Mucosa of descending colon (tissue), 3 donors: ENCODE results near the gene HSD3B2. TPM values are rescaled to one million over a fixed set of nuclear protein-coding genes. Genes with fewer than 3 reads are reported as not detected.

ENCODE experiments used
- ATAC-seq: fragments of 200-7000 bp; cut with Tn5 transposase; one replicate; pipeline ENCODE4 v1.9.1; 2020; ENCODE audit warnings: mild to moderate bottlenecking, moderate library complexity
- DNase-seq, 3 donors: peaks; one replicate each; pipeline ENCODE4 v3.0.0-alpha.2; 2020
- H3K36me3 ChIP-seq: fragments of 200-600 bp; one replicate; pipeline ENCODE4 v1.8.0; 2021; ENCODE audit warnings: low read depth, mild to moderate bottlenecking
- H3K4me1 ChIP-seq: fragments of 200-600 bp; one replicate; pipeline ENCODE4 v1.8.0; 2021; ENCODE audit warnings: low read depth, mild to moderate bottlenecking
- H3K4me3 ChIP-seq: fragments of 200-600 bp; one replicate; pipeline ENCODE4 v1.8.0; 2021; ENCODE audit warnings: mild to moderate bottlenecking
- H3K9me3 ChIP-seq: fragments of 200-600 bp; one replicate; pipeline ENCODE4 v1.8.0; 2021; ENCODE audit warnings: mild to moderate bottlenecking
- CTCF ChIP-seq: fragments of 200-600 bp; IDR thresholded peaks from one replicate; pipeline ENCODE4 v1.8.0; 2022; ENCODE audit warnings: antibody characterized with exemption, mild to moderate bottlenecking
- intact Hi-C, 2 donors: fragments of 100-400 bp; cut with DNase I in 1 of 2; cut with micrococcal nuclease in 1 of 2; formaldehyde crosslinking; loops; one replicate each; pipeline versions ENCODE4 v1.11.0 to v1.11.1; 2022; cut with DNase I, micrococcal nuclease
- total RNA-seq, 3 donors: library from RNA; stranded (reverse); fragmentation: NEBNext Ultra II Directional in 2 of 3; extraction: Animal tissue kit (Norgen Biotek cat#: 25700) in 2 of 3; gene quantifications; one replicate each; pipeline versions ENCODE4 v1.2.1 to v1.2.4, GENCODE V29; 2021 to 2023
- donor health status: DM: no; HTN: no; CAD: no; lungs with moderate emphysema.
- donor health status: DM: no; HTN: no; CAD: no.
- donor health status: DM: no; HTN: yes; CAD: no.

The HSD3B2 gene
- total RNA-seq, 3 donors from 2014 or later, result 2.3 to 14.7 (median 4.1) TPM

- ATAC-seq, result no peak
- intact Hi-C loops, result no loop called here
- no peak for DNase-seq
- H3K9me3 ChIP-seq, result no peaks in the 10 kb centered on the region
- H3K4me3 ChIP-seq, result no peak overlapping the region
- no peaks in the 10 kb centered on the region for H3K4me1 ChIP-seq
- no peaks in the 10 kb centered on the region for H3K36me3 ChIP-seq
- TF ChIP-seq CTCF, result no peak
These were observed 4.2 kb downstream of the HSD3B2 start for GRCh38 chr1:119419109-119419508.

- no peak overlapping the region for H3K4me3 ChIP-seq
- TF ChIP-seq CTCF, result no peak
- H3K36me3 ChIP-seq, result no peaks in the 10 kb centered on the region
- H3K9me3 ChIP-seq, result no peaks in the 10 kb centered on the region
- ATAC-seq (no peak), DNase-seq (no peak)
- intact Hi-C loops, result no loop called here
- H3K4me1 ChIP-seq, result no peaks in the 10 kb centered on the region
These were observed 5.7 kb downstream of the HSD3B2 start for GRCh38 chr1:119420638-119421037.

GRCh38 chr1:119422631-119423030 lies 7.7 kb downstream of the HSD3B2 start:
- ATAC-seq (no peak), DNase-seq (no peak)
- H3K9me3 ChIP-seq, result no peaks in the 10 kb centered on the region
- H3K4me1 ChIP-seq, result no peaks in the 10 kb centered on the region
- no peaks in the 10 kb centered on the region for H3K36me3 ChIP-seq
- H3K4me3 ChIP-seq, result no peak overlapping the region
- no peak for TF ChIP-seq CTCF
- intact Hi-C loops, result no loop called here

GRCh38 chr1:119428991-119429390 lies 14.0 kb downstream of the HSD3B2 start:
- Histone ChIP-seq H3K4me3 (no peak overlapping the region), H3K36me3 (no peaks in the 10 kb centered on the region), H3K4me1 (no peaks in the 10 kb centered on the region), H3K9me3 (no peaks in the 10 kb centered on the region)
- ATAC-seq, result no peak
- intact Hi-C loops, result no loop called here
- DNase-seq, result no peak
- no peak for TF ChIP-seq CTCF

GRCh38 chr1:119429687-119430086 lies 14.7 kb downstream of the HSD3B2 start:
- no peak for TF ChIP-seq CTCF
- no peak for ATAC-seq

GRCh38 chr1:119430486-119430885 lies 15.5 kb downstream of the HSD3B2 start:
- Histone ChIP-seq H3K4me3 (no peak overlapping the region), H3K9me3 (no peaks in the 10 kb centered on the region), H3K36me3 (no peaks in the 10 kb centered on the region), H3K4me1 (no peaks in the 10 kb centered on the region)
- DNase-seq (no peak), ATAC-seq (no peak)
- intact Hi-C loops, result no loop called here
- no peak for TF ChIP-seq CTCF

More at GRCh38 chr1:119429687-119430086, 14.7 kb downstream of the HSD3B2 start:
- DNase-seq, result no peak
- intact Hi-C loops, result no loop called here
- Histone ChIP-seq H3K4me3 (no peak overlapping the region), H3K4me1 (no peaks in the 10 kb centered on the region), H3K36me3 (no peaks in the 10 kb centered on the region), H3K9me3 (no peaks in the 10 kb centered on the region)
